K562 (cell line): ENCODE measurements around the gene TOM1L1. TPM values are rescaled to one million over a fixed set of nuclear protein-coding genes. Genes with fewer than 3 reads are reported as not detected.

Source experiments
- NKRF ChIP-seq: fragments of 450-650 bp; IDR thresholded peaks from 2 replicates; pipeline ENCODE4 v1.6.1; 2016; ENCODE audit warnings: borderline replicate concordance
- ZBTB40 ChIP-seq, 2 experiments: fragments of 450-650 bp in 1 of 2; sonication (generic) in 1 of 2; formaldehyde crosslinking in 1 of 2; IDR thresholded peaks; 2 replicates each; pipeline versions ENCODE4 v1.7.1 to v1.9.0; 2016 to 2022; ENCODE audit warnings: inconsistent platforms in 1 of 2, mild to moderate bottlenecking in 1 of 2, missing genetic modification reagents in 1 of 2
- polyA plus RNA-seq, 8 experiments: library from polyadenylated mRNA; depleted of rRNA in 4 of 8; stranded (reverse) in 5 of 8; unstranded in 3 of 8; fragments of >200 nt; fragmentation: Nextera tagmentation in 2 of 8; fragmentation: Illumina TruSeq in 1 of 8; extraction: Ambion mirVana in 2 of 8; extraction: Trizol in 1 of 8; gene quantifications; 2 replicates each; pipeline versions ENCODE4 v1.2.1 to v1.2.3, GENCODE V29; 2011 to 2014; ENCODE audit warnings: inconsistent platforms in 1 of 8, missing spikeins in 1 of 8
- total RNA-seq, 7 experiments: library from RNA; depleted of rRNA in 6 of 7; stranded (reverse); fragments of >200 nt in 6 of 7; fragmentation: Illumina TruSeq in 2 of 7; extraction: Trizol in 2 of 7; gene quantifications; 2 replicates each; pipeline versions ENCODE4 v1.2.1 to v1.2.3, GENCODE V29; 2011 to 2021; ENCODE audit warnings: low replicate concordance in 1 of 7
- TF ChIP-seq, protein P1 (sequence below), 2 experiments: IDR thresholded peaks in 1 of 2; conservative IDR thresholded peaks in 1 of 2; 2 replicates each; pipeline ENCODE4 v1.6.1; 2016; ENCODE audit warnings: low read depth in 2 of 2, mild to moderate bottlenecking in 1 of 2, missing compliant biosample characterization in 1 of 2, missing genetic modification characterization in 1 of 2, moderate library complexity in 1 of 2

The TOM1L1 gene
- total and polyA plus RNA-seq, 9 of the 15 experiments (the other 6 are each of a cell fraction or from before 2014, with no cell fraction given) = 21.3 to 74.3 (median 31.0) TPM

GRCh38 chr17:54861471-54861983 lies 39.1 kb upstream of the TOM1L1 start (continued):
- TF ChIP-seq ZBTB40 (IDR thresholded peaks at IDR 0.05) (peak; percentile 40; the same call in 1 of the 2 replicates), ZBTB40 (CRISPR knock-in tag; IDR thresholded peaks at IDR 0.05) (no peak), NKRF (0 out of 2 replicates have a peak, but pooled peaks have one; percentile 29)
- TF ChIP-seq, protein P1, sequence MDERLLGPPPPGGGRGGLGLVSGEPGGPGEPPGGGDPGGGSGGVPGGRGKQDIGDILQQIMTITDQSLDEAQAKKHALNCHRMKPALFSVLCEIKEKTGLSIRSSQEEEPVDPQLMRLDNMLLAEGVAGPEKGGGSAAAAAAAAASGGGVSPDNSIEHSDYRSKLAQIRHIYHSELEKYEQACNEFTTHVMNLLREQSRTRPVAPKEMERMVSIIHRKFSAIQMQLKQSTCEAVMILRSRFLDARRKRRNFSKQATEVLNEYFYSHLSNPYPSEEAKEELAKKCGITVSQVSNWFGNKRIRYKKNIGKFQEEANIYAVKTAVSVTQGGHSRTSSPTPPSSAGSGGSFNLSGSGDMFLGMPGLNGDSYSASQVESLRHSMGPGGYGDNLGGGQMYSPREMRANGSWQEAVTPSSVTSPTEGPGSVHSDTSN (CRISPR knock-in tag; IDR thresholded peaks at IDR 0.05; ENCODE audit: low read depth) = no peak
- TF ChIP-seq, protein P1 (tag; conservative IDR thresholded peaks at IDR 0.05; ENCODE audit: low read depth) = 0 out of 2 replicates have a peak, but pooled peaks have one; percentile 2
